GDM1 (cell line): ENCODE measurements around the gene CHAC2.
"Not testable (repeated sequence)": the region's sequence is repeated elsewhere in the genome, so short reads cannot be mapped to it uniquely, and the experiment has no call there.

Experiments used
- DNase-seq: peaks from one replicate; lab custom pipeline; 2025; lab: John Stamatoyannopoulos, UW

The CHAC2 gene

DNA sequence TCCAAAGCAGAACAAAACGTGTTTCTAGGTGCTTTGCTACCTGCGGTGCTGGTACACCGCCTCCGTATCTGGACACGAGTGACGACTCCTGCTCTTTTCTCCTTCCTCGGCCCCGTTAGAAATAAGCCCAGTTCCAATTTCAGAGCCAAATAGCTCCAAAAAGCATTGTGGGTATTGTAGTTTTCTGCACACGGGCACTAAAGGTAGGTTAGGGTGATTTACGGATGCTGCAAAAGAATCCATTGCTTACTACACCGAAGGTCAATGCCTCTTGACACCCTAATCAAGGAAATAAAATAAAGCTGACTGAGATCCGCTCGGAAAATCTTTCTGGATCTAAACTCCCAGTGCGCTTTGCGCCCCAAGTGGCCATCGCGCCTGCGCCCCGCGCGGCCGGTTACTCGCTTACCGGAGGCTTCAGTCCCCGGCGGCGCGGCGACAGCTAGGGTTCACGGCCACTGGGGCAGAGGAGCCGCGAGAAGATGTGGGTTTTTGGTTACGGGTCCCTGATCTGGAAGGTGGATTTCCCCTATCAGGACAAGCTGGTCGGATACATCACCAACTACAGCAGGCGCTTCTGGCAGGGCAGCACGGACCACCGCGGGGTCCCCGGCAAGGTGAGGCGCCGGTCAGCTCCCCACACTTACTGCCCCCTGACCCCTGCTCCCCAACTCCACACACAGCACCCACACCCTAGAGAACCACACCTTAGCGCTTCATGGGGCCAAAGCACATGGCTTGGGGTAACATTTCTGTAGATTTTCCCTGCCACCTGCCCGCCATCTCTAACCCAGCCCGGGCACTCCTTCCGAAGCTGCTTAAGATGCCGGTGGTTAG lies at the start of gene CHAC2:
TSS of gene CHAC2 (plus strand) at position 400 of the 837 bp plus-strand sequence. CDS start at position 483, 83 bp downstream.
- peak; percentile 66 for DNase-seq

GRCh38 chr2:53720944-53721343 lies 46.7 kb upstream of the CHAC2 start:
- DNase-seq = not testable (repeated sequence)

DNA sequence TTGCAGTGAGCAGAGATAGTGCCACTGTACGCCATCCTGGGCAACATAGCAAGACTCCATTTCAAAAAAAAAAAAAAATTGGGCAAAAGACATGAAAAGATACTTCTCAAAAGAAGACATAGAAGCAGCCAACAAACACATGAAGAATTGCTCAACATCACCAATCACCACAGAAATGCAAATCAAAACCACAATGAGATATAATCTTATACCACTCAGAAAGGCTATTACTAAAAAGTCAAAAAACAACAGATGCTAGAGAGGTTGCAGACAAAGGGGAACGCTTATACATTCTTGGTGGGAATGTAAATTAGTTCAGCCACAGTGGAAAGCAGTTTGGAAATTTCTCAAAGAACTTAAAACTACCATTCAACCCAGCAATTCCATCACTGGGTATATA lies 43.1 kb upstream of the CHAC2 start:
- no peak for DNase-seq

GRCh38 chr2:53725662-53726061 lies 41.9 kb upstream of the CHAC2 start:
- DNase-seq = no peak

DNA sequence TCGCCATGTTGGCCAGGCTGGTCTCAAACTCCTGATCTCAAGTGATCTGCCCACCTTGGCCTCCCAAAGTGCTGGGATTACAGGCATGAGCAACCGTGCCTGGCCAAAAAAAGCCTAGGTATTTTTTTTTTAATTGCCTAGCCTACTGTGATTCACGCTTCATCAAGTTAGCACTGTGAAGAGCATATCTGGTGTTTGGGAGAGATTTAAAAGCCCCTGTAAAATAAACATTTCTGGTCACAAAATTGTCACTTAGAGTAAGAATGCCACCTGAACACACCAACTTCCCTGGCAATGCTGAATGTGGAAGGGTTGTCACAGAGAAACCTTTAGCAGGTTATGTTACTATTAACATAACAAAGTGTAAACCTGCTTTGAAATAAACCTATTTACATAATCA lies 39.7 kb upstream of the CHAC2 start:
- no peak for DNase-seq

GRCh38 chr2:53729143-53729762 lies 38.4 kb upstream of the CHAC2 start:
- DNase-seq = no peak

- DNase-seq = no peak
These were observed 30.5 kb upstream of the CHAC2 start for GRCh38 chr2:53737091-53737490.

- no peak for DNase-seq
These were observed 28.6 kb upstream of the CHAC2 start for GRCh38 chr2:53739032-53739431.

DNA sequence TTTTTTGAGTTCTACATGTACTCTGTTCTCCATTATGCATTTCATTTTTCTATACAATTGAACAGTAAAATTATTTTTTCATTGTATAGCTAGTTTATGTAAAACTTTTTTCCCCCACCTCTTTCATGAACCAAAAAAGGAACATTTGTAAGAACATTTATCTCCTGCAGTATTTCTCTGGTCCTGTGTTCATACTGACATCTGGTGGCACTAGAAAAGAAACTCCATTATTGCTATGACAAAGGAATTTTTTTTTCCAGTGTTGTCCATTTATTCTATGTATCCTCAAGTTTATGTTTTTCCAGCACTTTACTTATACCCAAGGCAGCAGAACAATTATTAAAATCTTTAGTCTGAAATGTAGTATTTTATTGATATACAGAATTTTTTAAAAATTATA lies 27.4 kb upstream of the CHAC2 start:
- no peak for DNase-seq

GRCh38 chr2:53744395-53745065 lies 23.1 kb upstream of the CHAC2 start:
- no peak for DNase-seq

DNA sequence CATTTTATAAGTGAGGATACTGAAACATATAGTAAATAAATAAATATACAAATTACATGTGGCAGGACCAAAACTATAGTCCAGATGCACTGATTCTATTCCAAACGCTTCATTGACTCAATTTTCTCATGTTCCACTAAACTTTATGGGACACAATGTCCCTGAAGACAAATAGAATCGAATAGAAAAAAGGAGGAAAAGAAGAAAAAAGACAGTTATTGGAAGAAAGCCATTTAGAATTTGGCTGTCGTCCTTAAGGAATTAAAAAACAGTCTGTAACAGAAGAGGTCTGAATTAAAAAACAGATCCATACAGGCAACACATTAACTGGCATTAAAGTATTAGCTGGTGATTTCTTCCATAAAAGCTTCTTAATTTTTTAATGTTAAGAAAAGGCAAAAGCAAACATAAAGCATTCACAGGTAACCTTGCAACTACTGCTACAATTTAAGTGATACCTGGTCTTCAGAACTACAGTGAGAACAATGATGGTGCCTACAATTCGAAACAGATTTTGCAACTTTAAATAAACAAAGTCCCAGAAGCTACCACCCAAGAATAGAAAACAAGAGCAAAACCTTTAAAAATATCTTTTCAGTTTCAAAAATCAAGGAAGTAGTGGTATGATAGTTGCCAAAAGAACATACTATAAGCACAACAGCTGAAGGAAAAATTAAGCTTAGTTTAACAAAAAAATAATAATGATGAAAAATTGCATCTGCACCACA lies 17.4 kb upstream of the CHAC2 start:
- no peak for DNase-seq

DNA sequence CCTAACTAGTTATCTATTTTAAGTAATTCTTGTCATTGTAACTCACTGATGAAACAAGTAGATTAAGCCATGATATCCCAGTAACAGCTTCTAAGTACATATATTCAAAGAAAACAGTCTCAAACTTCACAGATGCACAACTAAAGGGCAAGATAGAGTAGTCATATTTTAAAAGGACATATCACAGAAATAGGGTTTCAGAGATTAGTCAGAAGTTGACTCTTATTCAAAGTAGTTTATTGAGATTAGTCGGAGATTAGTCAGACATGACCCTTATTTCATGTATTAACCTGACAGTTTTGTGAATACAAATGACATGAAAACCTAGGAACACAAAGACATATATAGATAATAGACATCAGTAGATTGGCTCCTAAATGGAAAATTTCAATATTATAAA lies 15.9 kb upstream of the CHAC2 start:
- no peak for DNase-seq

- no peak for DNase-seq
These were observed 15.2 kb upstream of the CHAC2 start for GRCh38 chr2:53752385-53752784.

DNA sequence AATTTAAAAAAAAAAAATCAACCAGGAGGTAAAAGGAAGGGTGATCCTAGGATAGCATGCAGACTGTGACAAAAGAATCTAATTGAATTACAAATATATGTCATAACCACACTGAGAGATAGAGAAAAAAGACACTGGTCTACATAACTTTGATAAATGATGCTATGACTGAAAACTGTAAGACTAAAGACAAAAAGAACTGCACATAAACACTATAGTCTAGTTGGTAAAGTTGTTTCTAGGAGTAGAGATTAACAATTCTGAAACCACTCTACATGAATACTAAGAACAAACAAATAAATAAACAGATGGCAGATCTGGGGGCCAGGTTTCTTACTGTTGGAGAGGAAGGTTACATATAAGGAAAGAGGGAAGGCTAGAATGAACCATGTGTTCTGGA lies 14.6 kb upstream of the CHAC2 start:
- no peak for DNase-seq

DNA sequence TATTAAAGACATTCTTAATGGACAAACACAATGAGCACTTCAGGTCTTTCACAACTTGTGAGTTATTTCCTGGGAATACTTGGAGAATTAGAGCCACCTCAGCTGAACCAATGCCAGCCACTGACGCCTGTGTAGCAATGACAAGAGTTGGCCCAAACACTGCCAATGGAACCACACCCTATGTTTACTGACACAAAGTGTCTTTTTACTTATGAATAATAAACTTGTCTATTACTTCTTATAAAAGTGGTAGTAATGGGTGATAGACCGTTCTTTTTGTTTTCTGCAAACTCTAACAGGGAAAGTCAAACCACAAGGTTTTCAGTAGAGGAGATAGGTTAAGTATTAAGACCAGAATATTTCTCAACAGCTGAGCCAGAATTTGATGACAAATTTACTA lies 12.5 kb upstream of the CHAC2 start:
- no peak for DNase-seq

DNA sequence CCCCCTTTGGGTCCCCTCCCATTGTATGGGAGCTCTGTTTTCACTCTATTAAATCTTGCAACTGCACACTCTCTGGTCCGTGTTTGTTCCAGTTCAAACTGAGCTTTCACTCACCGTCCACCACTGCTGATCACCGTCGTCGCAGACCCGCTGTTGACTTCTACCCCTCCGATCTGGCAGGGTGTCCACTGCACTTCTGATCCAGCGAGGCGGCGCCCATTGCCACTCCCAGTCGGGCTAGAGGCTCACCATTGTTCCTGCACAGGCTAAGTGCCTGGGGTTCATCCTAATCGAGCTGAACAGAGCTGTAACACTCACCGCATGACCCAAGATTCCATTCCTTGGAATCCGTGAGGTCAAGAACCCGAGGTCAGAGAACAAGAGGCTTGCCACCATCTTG lies 11.0 kb upstream of the CHAC2 start:
- DNase-seq = no peak

DNA sequence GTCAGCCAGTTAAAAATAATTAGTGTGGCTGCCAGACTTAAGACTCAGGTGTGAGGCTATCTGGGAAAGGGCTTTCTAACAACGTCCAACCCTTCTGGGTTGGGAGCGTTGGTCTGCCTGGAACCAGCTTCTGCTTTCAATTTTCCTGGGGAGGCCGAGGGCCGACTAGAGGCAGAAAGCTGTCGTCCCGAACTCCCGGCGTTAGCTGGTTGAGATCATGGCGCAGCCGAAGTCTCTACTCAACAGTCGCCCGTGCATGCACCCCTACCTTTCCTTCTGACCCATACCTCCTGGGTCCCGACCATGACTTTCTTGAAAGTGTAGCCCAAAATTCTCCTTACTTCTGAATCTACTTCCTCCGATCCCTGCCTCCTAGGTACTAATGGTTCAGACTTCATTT lies 10.4 kb upstream of the CHAC2 start:
- not testable (repeated sequence) for DNase-seq

- no peak for DNase-seq
These were observed 1.8 kb upstream of the CHAC2 start for GRCh38 chr2:53765767-53766166.

DNA sequence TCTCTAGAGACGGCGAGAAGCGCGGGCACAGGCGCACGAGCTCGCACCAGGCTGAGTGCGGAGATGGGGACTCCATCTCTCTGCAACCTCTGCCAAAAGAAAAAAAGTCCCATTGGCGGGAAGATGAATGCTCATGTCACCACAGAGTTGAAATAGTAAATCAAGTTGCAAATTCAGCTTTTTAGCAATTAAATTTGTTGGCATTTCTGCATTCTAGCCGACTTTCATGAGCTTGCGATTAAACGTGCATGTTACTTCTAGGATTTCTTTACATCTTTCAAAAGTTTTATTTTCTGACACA lies 588 bp downstream of the CHAC2 start:
- no peak for DNase-seq

DNA sequence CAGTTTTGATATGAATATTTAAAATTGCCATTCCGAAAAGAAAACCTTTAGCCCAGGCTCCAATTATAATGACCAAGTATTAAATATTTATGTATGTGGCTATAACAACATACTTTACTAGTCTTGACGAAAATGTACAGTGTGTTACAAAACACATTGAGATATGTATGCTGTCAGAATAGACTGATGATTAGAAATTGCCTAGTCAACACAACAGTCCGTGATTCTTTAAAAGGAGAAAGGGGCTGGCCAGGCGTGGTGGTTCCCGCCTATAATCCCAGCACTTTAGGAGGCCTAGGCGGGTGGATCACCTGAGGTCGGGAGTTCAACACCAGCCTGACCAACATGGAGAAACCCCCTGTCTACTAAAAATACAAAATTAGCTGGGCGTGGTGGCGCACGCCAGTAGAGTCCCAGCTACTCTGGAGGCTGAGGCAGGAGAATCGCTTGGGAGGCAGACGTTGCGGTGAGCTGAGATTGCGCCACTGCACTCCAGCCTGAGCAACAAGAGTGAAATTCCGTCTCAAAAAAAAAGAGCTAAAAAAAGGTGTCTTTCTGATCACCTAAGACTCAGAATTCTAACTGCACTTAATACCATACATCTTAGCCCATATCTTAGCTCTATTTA lies 1.8 kb downstream of the CHAC2 start:
- DNase-seq = no peak

GRCh38 chr2:53770264-53770663 lies 2.7 kb downstream of the CHAC2 start:
- DNase-seq = no peak

DNA sequence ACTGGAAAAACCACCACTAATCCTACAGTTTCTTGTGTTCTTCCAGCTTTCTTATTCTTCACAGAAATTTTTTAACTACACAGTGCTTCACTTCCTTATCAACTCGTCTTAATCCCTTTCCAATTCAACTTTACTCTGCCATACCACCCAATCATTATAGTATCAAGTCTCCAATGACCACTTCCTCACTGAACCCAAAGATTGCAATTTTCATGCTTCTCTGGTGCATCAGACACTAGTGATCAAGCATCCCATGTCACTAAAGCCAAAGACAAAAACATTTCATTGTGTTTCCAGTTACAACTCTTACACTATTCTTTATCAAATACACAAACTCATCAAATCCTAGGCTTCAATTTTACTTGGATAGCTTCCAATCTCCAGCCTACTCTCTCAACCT lies 9.5 kb downstream of the CHAC2 start:
- no peak for DNase-seq
